ENCODE measurements around the gene CNPY4.
A peak's percentile ranks its signal among the peaks of the same experiment; 100 is the strongest.

CNPY4 gene

DNA sequence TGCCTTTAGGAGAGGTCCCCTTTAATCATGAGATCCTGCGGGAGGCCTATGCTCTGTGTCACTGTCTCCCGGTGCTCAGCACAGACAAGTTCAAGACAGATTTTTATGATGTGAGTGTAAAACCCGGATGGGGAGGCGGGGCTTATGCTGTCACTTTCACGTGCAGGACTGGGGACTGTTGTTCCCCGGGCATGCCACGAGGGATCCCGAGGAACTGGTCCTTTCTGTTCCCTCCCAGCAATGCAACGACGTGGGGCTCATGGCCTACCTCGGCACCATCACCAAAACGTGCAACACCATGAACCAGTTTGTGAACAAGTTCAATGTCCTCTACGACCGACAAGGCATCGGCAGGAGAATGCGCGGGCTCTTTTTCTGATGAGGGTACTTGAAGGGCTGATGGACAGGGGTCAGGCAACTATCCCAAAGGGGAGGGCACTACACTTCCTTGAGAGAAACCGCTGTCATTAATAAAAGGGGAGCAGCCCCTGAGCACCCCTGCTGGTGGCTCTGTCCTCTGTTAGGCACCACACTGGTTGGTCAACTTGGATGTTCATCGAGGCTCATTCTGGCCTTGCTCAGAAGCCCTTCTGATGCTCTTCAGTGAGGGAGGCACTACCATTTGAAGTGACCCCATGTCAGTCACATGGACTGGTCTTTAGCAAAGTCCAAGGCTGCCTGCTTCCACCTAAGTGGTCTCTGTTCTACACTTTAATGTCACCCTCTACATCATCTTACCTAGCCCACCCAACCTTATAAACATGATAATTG lies 27.8 kb upstream of the CNPY4 start:
- peak; percentile 48 for DNase-seq (ENCODE audit: low spot score)

DNA sequence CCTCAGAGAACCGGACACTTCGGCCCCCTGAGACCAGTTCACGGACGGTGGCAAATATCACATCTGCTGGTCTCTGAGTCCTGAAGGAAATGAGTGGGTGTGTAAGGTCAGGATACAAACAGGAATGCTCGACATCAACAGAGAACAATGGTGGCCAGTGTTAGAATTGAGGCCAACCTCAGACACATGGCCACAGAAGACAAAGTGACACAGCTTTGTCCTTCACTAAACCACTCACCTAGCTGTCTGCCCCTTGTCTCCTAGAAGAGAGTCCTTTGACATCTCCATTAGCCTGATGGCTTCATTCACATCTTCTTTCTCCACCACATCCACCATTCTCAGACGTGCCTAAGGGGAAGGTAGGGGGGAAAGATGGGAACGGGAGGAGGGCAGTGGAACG lies 26.4 kb upstream of the CNPY4 start:
- no peak for DNase-seq (ENCODE audit: low spot score)

DNA sequence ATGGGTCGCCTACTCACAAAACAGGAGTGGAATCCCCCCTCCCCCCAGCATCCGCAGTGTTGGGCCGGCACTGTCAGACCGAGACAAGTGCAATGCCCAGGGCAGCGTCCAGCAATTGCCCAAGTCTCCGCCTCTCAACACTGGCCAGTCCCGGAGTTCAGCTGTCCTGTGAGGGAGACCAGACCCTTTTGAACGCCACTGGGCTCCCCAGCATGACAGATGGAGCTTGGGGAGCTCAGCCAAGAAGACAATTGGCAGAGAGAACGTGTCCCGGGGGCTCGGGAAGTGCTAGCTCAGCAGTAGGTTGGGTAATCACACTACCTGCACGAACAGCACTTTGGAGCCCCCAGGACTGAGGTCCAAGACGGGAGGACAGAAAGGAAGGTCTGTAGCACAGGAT lies 25.9 kb upstream of the CNPY4 start:
- no peak for DNase-seq (ENCODE audit: low spot score)

DNA sequence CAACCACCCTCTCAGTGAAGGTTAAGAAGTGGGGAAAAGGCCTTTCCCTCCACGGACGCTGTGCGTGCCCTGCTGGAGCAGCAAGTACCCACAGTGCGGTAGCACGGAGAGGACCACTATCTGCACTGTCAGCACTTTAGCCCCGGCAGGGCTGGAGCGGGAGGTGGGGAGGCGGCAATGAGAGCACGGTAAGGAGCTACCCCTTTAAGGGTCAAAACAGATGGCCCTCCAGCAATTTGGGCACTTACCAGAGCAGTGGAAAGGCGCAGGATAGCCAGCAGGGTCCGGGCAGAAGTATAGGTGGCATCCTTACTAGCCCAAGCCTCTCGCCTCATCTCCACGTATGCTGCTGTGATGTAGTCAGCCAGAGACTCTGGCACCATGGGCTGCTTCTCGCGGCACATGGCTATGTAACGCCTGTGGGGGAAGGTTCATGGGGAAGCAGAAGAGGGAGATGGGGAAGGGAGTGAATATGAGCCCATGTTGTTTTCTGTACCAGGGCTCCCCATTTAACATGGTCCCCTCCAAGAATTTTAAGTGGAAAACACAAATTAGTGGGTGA lies 25.4 kb upstream of the CNPY4 start:
- DNase-seq (ENCODE audit: low spot score) = no peak

DNA sequence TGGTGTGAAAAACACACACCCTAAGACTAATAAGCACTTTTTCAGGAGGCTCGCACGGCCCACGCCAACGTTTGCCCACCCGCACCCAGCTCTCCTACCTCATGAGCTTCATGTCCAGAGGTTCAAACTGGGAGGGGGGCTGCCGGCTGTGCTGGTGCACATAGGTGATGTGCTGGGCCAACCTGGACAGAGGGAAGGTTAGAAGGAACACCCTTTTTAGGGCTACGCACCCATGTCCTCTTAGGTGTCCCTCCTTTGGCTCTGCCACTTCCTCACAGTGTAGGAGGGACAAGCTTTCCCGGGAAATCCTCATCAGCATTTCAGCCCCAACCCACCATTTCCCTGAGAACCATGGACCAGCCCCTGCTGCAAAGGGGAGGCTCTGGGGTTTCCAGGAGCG lies 24.1 kb upstream of the CNPY4 start:
- DNase-seq (ENCODE audit: low spot score) = no peak

DNA sequence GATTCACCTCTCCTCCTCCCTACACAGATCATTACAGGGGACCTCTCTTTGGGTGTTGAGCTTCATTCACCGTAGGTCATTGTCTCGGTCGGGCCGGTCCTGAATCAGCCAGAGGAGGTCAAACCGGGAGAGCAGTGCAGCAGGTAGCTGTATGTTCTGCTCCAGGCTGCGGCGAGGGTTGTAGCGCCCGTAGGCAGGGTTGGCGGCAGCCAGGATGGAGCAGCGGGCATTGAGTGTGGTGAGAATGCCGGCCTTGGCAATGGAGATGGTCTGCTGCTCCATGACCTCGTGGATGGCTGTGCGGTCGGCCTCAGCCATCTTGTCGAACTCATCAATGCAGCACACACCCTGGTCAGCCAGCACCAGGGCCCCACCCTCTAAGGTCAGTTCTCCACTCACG lies 23.7 kb upstream of the CNPY4 start:
- DNase-seq (ENCODE audit: low spot score) = no peak

DNA sequence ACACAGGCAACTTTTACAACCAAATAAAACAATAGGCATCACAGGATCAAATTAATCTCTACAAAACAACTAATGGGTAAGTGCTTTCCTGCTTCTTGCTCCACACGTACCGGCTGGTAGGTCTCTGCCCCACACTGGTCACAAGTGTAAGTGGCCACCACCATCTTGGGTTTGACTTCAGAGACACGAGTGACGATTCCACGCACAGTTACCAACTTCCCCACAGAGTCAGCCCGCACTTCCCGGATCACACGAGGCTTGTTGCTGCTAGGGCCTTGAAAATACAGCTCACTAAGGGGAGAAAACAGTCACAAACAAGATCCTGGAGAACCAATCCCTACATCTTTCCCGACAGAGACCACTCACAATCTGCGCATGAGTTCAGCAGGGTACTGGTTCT lies 20.5 kb upstream of the CNPY4 start:
- DNase-seq (ENCODE audit: low spot score) = no peak

DNA sequence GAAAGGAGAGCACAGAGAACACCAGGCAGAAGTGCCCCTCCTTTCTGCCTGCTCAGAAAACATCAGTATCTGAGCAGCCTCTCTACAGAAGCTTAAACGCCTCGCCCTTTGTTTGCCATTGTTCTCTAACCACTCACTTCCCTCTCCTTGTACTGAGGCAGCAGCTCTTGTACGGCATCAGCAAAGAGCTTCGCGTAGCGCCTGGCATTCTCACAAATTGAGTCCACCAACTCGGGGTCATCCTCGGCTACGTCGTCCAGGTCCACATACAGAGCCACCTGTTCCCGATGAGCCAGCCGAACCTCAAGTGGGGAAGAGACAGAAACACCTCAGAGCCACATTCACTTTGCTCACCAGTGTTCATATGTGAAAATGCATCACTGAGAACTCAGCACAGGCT lies 20.0 kb upstream of the CNPY4 start:
- no peak for DNase-seq (ENCODE audit: low spot score)

DNA sequence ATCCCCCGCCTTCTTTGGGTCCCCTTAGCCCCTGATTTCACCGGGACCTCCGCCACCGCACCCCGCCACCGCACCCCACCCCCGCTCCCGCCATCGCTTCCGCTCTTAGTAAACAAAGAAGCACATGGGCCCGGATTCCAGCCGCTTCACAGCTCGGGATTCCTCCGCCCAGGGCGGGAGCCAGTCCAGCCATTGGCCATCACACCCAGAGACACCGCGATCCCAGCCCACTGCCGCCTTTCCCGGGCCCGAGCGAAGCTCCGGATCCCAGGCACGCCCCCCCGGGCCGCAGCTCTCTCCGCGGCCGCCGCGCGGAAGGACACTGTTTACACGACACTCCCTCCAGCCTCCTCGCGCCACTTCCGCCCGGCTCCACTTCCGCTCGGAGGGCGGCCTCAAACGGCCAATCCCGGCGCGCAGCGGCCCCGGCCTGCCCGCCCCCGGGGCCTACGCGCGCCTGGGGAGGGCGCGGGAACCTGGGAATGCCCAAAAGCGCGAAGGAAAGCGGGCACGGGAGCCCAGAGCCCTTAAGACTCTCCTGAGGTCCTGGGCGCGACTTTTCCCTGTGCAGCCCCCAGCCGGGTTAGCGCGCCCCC lies 18.9 kb upstream of the CNPY4 start:
- peak; percentile 99 for DNase-seq (ENCODE audit: low spot score)

DNA sequence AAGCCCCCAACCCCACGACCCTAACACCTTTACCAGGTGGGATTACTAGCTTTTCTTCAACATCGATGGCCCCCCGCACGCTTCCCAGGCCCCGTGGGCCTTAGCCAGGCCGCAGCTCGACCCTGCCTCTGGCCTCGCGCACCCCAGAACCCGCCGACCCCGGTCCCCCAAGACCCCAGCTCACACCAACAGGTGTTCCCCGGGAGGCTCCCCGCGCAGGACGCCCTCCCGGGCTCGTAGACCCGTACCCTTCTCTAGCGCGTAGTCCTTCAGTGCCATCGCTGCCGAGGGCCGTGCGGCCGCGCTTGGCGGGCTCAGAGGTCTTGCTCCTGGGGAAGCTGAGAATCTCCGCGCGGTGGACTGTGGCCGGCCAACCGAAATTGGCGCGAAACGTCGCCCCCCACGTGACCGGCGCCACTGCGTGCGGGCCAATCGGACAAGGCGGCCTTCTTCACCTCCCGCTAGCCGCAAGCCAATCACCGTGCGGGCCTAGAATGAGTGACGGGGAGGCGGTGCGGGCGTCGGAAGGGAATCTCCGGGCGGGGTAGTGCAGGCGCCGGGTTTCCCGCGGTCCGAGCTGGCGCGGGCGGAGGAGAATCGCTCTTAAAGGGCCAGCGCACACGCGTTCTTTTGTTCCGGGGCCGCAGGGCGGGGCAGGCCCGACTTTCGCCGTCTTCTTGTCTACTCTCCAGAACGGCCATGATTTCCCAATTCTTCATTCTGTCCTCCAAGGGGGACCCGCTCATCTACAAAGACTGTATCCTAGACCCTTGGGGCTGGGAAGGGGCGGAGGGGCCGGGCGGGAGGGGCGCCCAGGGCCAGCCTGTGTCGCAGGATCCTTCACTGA lies 18.2 kb upstream of the CNPY4 start, which contains the start of the genes AP4M1 and MCM7:
TSS of gene AP4M1 (plus strand) at position 628 of the 847 bp plus-strand sequence. CDS start at position 700, 72 bp downstream.
TSS of gene MCM7 (minus strand) at position 382 of the 847 bp plus-strand sequence. CDS start at position 279, 103 bp downstream.
- DNase-seq (ENCODE audit: low spot score) = peak; percentile 99

DNA sequence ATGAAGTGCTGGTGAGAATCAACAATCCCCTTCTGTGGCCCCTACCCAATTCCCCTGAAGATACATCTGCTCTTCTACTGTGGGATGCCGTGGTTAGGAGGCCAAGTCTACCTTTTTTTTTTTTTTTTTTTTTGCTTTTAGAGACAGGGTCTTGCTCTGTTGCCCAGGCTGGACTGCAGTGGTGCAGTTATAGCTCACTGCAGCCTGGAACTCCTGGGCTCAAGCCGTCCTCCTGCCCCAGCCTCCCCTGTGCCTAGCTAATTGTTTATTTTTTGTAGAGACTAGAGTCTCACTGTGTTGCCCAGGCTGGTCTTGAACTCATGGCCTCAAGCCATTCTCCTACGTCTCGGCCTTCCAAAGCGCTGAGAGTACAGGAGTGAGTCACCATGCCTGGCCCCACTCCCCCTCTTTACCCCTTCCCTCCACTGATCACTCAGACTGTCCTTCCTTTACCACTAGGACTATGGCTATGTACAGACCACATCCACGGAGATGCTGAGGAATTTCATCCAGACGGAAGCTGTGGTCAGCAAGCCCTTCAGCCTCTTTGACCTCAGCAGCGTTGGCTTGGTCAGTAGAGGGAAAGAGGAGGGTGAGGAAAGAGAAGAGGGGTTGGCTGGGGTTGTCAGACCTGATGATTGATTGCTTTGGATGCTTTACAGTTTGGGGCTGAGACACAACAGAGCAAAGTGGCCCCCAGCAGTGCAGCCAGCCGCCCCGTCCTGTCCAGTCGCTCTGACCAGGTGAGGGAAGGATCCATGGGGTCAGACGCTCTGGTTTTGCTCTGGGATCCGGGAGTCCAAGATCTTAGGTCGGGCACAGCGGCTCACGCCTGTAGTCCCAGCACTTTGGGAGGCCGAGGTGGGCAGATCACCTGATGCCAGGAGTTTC lies 16.2 kb upstream of the CNPY4 start:
- no peak for DNase-seq (ENCODE audit: low spot score)

DNA sequence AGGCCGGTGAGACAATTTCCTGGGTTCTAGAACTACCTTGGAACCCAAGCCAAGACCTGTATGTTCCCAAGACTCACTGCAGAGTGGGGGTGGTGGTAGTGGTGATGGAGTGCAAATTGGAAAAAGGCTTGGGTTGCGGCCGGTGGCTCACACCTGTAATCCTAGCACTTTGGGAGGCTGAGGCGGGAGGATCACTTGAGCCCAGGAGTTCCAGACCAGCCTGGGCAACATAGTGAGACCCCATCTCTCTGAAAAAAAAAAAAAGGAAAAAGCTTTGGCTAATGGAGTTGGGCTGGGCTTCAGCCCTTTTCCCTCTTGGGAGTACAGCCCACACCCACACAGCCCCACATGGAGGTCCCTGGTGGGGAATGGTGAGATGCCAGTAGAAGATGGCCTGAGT lies 13.9 kb upstream of the CNPY4 start:
- no peak for DNase-seq (ENCODE audit: low spot score)

DNA sequence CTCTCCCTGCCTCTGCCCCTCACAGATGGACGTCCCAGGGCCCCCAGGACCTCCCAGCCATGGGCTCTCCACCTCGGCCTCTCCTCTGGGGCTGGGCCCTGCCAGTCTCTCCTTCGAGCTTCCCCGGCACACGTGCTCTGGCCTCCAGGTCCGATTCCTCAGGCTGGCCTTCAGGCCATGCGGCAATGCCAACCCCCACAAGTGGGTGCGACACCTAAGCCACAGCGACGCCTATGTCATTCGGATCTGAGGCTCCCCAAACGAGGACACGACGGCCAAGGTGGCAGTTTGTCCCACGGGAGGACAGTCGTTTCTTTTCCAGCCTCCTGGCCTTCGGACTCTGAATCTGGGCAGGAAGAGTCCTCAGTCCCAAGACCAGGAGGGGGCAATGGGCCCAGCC lies 12.8 kb upstream of the CNPY4 start:
- DNase-seq (ENCODE audit: low spot score) = no peak

DNA sequence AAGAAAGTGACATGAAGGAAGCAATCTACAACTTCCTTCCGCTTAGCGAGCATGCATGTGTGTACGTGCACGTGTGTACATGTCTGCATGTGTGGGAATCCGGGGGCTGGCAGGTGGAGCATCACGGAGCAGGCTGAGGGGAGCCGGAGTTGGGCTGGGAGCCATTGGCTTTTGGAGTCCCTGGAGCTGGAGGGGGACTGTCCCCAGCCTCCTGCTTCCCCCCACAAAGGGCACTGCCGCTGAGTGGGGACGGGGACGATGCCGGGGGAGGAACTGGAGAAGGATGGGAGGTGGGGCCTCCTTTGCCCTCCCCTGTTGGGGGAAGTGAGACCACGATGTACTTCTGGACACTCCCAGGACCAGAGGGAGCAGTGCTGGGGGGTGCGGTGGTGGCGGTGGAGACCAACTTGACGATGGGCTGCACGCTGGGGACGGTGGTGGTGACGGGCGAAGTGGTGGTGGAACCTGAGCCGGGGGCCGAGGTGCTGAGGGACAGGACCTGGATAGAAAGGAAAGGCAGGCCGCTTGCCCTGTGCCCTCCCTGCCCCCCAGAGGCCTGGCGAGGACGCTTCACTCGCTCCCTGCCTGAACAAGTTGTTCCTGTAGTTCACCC lies 12.2 kb upstream of the CNPY4 start:
- no peak for DNase-seq (ENCODE audit: low spot score)

DNA sequence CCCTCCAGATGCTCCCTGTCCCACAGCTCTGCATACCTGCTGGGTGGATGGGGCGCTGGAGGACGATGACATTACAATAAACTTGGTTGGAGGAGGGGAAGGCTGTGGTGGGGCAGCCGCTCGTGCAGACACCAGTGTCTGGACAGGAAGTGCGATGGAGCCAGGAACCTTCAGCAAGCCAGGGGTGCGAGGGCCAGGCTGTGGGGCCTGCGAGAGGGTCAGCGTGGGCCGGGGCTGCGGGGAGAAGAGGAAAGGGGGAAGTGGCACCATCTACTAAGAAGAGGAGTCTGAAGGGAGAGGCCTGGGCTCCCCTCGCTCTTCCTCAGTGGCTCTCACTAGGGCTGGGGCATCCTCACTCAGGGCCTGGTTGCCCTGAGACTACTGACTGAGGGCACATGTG lies 11.5 kb upstream of the CNPY4 start:
- DNase-seq (ENCODE audit: low spot score) = no peak

DNA sequence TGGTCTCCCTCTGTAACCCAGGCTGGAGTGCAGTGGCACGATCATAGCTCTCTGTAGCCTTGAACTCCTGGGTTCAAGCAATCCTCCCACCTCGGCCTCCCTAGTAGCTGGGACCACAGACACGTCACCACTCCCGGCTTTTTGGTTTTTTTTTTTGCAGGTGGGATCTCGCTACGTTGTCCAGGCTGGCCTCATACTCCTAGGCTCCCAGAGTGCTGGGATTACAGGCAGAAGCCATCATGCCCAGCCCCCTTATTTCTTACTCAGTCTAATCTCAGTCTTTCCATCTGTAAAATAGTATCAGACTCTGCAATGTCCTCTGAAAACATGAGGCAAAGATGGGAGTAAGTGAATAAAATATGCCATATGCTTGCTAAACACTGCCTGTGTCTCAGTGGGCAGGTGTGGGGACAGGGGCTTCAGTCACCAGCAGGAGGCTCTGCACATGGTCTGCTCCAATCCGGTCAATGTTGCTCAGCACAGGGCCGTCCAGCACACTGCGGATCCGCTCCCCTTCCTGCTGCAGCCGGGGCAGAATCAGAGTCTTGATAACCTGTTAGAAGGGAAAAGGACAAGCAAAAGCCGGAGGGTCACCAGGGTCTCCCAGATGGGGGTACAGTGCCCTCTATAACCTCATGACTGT lies 9.8 kb upstream of the CNPY4 start:
- no peak for DNase-seq (ENCODE audit: low spot score)

DNA sequence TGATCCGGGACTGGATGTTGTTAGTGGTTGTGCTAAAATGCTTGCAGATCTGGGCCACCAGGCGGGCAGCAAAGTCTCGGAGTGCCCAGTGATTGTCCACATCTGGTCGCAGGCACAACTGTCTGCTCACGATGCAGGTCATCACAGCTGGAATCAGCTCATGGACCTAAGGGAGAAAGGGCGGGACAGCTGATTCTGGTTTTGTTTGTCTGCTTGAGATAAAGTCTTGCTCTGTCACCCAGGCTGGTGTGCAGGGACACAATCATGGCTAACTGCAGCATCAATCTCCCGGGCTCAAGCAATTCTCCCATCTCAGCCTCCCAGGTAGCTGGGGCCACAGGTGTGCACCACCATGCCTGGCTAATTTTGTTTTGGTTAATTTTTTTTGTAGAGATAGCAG lies 8.3 kb upstream of the CNPY4 start:
- DNase-seq (ENCODE audit: low spot score) = no peak

DNA sequence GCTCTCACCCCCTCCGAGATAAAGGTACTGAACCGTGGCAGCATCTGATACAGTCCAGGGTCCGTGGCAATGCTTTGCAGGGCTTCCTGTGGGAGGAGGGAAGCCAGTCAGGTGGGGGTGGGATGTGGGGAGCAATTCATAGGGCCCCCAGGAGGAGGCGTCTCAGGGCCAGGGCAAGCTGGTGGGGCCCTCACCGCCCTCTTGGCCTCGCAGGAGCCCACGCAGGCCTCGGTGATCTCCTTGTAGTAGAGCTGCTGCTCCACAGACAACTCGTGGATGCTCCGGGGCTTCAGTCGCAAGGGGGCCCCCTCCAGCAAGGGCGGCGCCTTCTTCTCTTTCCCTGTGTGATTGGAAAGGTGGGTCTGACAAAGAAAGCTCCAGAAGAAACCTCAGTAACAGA lies 7.5 kb upstream of the CNPY4 start:
- no peak for DNase-seq (ENCODE audit: low spot score)

DNA sequence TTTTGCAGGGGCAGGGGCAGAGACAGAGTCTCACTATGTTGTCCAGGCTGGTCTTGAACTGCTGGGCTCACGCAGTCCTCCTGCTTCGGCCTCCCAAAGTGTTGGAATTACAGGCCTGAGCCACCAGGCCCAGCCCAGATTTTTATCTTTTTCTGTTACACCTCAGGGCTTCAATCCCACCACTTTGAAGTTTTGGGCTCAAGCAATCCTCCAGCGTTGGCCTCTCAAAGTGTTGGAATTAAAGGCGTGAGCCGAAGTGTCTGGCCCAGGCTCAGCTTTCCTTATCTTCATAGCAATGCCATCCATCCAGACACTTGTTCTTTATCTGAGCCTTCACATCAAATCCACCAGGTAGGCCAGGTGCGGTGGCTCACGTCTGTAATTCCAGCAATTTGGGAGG lies 4.4 kb upstream of the CNPY4 start:
- DNase-seq (ENCODE audit: low spot score) = no peak

DNA sequence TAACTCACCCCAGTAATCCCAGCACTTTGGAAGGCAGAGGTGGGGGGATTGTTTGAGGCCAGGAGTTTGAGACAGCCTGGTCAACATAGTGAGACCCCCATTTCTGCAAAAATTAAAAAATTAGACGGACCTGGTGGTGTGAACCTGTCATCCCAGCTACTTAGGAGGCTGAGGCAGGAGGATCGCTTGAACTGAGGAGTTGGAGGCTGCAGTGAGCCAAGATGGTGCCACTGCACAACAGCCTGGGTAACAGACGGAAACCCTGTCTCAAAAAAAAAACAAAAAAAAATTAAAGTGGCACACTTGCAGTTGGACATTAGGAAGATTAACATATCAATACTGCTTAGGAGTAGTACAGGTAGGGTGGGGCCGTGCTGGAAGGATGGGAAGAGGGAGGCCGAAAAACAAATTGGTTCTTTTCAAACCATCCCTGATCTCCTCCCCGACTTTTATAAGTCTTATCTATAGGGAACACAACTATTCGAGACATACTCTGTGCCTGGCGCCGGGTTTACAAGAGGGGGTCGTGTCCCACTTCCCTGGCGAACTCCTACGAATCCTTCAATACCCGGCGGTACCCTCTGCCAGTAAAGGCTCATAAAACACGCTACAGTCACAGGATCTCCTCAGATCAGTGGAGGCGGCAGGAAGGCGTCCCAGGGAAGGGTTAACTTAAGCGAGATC lies 904 bp upstream of the CNPY4 start:
- no peak for DNase-seq (ENCODE audit: low spot score)

Data from kidney tubule cell (primary cell).